Stimulated activated CD8-positive, alpha-beta memory T cell treated with anti-CD3 and anti-CD28 coated beads, Interleukin-12 subunit alpha, Interleukin-12 subunit beta, amount 100 ng/mL, for 1 hour (primary cell): ENCODE measurements around the gene SVIL.
"Not testable (repeated sequence)": the region's sequence is repeated elsewhere in the genome, so short reads cannot be mapped to it uniquely, and the experiment has no call there.

Source experiments
- DNase-seq: peaks from one replicate; pipeline ENCODE4 v3.0.0-alpha.2; 2020; ENCODE audit warnings: low read depth

The SVIL gene

GRCh38 chr10:29622382-29622922 is 12.3 kb downstream of the SVIL start:
- no peak for DNase-seq

GRCh38 chr10:29621161-29621560 is 13.6 kb downstream of the SVIL start:
- DNase-seq: no peak

GRCh38 chr10:29620112-29620690 is 14.6 kb downstream of the SVIL start:
- no peak for DNase-seq

- DNase-seq: no peak
Observed at GRCh38 chr10:29619241-29619669, 15.5 kb downstream of the SVIL start.

- no peak for DNase-seq
Observed at GRCh38 chr10:29618341-29619171, 16.2 kb downstream of the SVIL start.

GRCh38 chr10:29617880-29618340 is 16.9 kb downstream of the SVIL start:
- DNase-seq: no peak

GRCh38 chr10:29616542-29616941 is 18.2 kb downstream of the SVIL start:
- no peak for DNase-seq

GRCh38 chr10:29615195-29615594 is 19.6 kb downstream of the SVIL start:
- DNase-seq: no peak

- not testable (repeated sequence) for DNase-seq
Observed at GRCh38 chr10:29614289-29614688, 20.5 kb downstream of the SVIL start.

- DNase-seq: no peak
Observed at GRCh38 chr10:29613791-29614190, 21.0 kb downstream of the SVIL start.

GRCh38 chr10:29613196-29613595 is 21.6 kb downstream of the SVIL start:
- no peak for DNase-seq

GRCh38 chr10:29612657-29613056 is 22.1 kb downstream of the SVIL start:
- DNase-seq: no peak

- no peak for DNase-seq
Observed at GRCh38 chr10:29611781-29612381, 22.9 kb downstream of the SVIL start.

- DNase-seq: no peak
Observed at GRCh38 chr10:29610876-29611647, 23.7 kb downstream of the SVIL start.

- not testable (repeated sequence) for DNase-seq
Observed at GRCh38 chr10:29610331-29610730, 24.4 kb downstream of the SVIL start.

- DNase-seq: no peak
Observed at GRCh38 chr10:29609696-29610095, 25.1 kb downstream of the SVIL start.

- no peak for DNase-seq
Observed at GRCh38 chr10:29608476-29609301, 26.1 kb downstream of the SVIL start.

GRCh38 chr10:29608062-29608461 is 26.7 kb downstream of the SVIL start:
- DNase-seq: no peak

- no peak for DNase-seq
Observed at GRCh38 chr10:29607576-29607975, 27.2 kb downstream of the SVIL start.

- DNase-seq: not testable (repeated sequence)
Observed at GRCh38 chr10:29606693-29607092, 28.1 kb downstream of the SVIL start.

- DNase-seq: no peak
Observed at GRCh38 chr10:29604291-29604825, 30.4 kb downstream of the SVIL start.
